ENCODE data around the gene FAM222B.
A peak's percentile ranks its signal among the peaks of the same experiment; 100 is the strongest.
"Not testable (repeated sequence)": the region's sequence is repeated elsewhere in the genome, so short reads cannot be mapped to it uniquely, and the experiment has no call there.

The FAM222B gene, protein sequence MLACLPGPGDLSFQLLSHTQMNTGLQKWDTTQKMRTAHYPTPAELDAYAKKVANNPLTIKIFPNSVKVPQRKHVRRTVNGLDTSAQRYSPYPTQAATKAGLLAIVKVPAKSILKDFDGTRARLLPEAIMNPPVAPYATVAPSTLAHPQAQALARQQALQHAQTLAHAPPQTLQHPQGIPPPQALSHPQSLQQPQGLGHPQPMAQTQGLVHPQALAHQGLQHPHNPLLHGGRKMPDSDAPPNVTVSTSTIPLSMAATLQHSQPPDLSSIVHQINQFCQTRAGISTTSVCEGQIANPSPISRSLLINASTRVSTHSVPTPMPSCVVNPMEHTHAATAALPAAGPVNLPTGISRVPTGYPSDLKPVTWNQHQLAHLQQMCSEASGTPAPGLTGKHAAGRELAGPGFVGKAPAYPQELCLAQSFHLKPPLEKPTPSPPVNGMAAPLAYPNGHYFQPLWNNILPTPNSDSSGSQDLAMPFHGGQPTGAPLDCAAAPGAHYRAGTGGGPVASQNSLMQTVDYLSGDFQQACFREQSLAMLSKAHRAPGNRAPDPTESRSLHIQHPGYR

DNA sequence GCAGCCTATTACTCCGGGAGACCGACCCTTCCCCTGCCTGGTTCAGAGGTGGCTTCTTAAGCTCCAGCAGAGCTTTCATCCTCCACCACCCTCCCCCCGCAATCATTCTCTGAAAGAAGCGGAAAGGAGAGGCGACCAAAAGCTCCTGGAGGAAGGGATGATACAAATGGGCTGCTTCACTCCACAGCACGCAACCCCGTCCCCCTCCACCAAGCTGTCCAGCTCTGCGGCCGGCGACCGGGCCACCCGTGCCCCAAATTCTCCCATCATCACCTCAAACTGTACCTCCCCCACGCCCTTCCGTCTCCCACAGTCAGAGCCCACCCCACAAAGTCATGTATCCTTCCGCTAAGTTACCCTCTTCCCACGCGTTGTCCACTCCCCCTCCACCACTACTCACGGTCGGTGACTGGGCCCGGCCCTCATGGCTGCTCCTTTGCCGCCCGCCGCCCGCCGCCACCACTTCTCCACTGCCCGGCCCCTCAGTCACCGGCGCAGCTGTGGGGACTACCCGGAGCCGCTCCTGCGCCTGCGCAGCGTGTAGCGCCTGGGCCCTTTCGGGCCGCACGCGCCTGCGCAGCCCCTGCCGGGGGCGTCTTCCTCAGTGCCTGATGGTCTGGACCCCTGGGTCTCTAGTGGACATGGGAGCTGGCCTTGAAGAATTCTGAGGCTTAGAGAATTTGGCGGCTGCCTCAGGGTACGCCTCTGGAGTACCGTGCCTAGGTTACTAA lies at the start of gene FAM222B:
TSS of gene FAM222B (minus strand) at position 509 of the 731 bp plus-strand sequence. CDS start 76,123 bp downstream, outside the sequence.
- peak; percentile 94 for DNase-seq (ENCODE audit: low read depth, low spot score)

DNA sequence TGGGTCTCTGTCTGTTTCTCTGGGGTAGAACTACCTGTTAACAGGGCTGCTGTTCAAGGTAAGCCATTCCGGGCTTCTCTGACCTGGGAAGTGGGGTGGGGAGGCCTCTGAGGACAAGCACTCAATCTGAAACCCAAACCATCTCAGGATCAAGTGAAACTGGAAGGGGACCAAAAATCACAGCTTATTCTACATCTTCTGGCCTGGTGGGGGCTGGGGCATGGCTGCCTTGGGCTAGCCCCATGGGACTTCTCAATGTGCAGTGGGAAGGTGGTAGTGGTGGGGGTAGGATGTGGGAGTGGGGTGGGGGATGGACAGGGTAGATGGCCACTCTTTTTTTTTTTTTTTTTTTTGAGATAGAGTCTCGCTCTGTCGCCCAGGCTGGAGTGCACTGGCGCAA lies 49.4 kb upstream of the FAM222B start:
- DNase-seq (ENCODE audit: low read depth, low spot score), result no peak

DNA sequence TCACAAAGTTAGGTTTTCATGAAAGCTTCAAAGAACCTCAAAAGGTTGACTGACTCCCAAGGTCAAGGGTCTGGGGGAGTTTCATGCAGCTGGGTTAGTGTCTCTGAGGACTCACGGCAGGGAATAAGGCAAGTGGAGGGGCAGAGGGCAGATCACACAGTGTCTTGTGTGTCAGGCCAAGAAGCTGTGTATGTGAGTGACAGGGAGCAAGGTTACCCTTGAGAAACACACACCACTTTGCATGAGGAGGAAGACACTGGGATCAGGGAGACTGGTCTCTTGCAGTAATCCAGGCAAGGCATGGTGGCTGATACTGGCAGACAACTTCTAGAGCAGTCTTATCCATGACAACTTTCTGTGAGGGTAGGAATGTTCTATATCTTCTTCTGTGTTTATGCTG lies 48.6 kb upstream of the FAM222B start:
- DNase-seq (ENCODE audit: low read depth, low spot score), result no peak

GRCh38 chr17:28889996-28890395 lies 47.4 kb upstream of the FAM222B start:
- no peak for DNase-seq (ENCODE audit: low read depth, low spot score)

DNA sequence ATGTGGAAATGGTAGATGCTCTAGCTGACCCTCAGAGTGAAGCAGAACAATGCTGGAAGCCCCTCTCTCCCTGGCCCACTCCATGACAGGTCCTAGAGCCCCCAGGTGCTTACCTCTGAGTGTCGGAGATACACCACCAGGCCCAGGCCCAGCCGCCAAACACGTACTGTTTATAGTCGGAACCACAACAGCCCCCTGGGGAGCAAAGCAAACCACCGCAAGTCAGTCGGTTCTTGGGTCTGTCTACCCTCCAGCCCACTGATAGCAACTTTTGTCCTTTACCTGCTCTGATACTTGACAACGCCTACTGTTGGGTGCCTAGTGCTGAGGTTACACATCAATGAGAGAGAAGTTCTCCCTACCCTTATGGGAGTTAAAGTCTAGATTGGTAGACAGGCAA lies 46.2 kb upstream of the FAM222B start:
- DNase-seq (ENCODE audit: low read depth, low spot score), result no peak

GRCh38 chr17:28887871-28888471 lies 45.4 kb upstream of the FAM222B start:
- DNase-seq (ENCODE audit: low read depth, low spot score), result no peak

DNA sequence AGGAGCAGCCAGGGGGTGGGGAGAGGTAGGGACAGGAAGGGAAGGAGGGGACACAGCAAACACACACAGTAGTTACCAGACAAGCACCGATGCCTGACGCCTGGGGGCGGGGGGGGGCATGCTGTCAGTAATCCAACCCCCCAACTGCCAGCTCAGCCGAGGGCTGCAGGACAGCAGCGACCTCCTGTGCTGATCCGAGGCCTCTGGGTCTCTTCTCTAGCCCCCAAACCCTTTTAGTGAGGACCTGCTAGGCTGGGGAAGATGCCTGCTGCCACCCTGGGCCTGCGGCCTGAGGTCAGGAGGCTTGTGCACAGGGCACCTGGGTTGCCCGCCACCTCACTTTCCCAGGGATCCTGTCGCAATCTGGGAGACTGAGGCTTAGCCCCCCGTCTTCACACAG lies 43.4 kb upstream of the FAM222B start:
- no peak for DNase-seq (ENCODE audit: low read depth, low spot score)

- DNase-seq (ENCODE audit: low read depth, low spot score), result no peak
These were observed 42.8 kb upstream of the FAM222B start for GRCh38 chr17:28885363-28885762.

GRCh38 chr17:28883967-28884702 lies 41.5 kb upstream of the FAM222B start:
- DNase-seq (ENCODE audit: low read depth, low spot score), result no peak

GRCh38 chr17:28882154-28882895 lies 39.7 kb upstream of the FAM222B start:
- no peak for DNase-seq (ENCODE audit: low read depth, low spot score)

- DNase-seq (ENCODE audit: low read depth, low spot score), result no peak
These were observed 39.0 kb upstream of the FAM222B start for GRCh38 chr17:28881533-28882056.

DNA sequence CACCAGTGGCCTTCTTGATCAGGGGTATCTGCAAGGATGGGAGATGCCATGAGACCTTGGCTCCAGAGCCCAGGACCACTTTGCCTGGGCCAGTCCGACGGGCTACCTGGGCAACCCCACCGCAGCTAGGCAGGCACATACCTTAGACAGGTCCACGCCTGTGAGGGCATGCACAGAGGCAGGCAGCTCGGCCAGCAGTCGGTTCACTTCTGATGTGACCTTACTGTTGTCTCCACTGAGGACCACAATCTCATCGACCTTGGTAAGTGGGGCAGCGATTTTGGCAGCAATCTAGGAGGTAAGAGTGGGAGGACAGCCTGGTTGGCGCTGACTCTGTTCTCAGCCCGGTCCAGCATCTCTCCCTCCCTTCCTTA lies 38.0 kb upstream of the FAM222B start:
- DNase-seq (ENCODE audit: low read depth, low spot score), result no peak

DNA sequence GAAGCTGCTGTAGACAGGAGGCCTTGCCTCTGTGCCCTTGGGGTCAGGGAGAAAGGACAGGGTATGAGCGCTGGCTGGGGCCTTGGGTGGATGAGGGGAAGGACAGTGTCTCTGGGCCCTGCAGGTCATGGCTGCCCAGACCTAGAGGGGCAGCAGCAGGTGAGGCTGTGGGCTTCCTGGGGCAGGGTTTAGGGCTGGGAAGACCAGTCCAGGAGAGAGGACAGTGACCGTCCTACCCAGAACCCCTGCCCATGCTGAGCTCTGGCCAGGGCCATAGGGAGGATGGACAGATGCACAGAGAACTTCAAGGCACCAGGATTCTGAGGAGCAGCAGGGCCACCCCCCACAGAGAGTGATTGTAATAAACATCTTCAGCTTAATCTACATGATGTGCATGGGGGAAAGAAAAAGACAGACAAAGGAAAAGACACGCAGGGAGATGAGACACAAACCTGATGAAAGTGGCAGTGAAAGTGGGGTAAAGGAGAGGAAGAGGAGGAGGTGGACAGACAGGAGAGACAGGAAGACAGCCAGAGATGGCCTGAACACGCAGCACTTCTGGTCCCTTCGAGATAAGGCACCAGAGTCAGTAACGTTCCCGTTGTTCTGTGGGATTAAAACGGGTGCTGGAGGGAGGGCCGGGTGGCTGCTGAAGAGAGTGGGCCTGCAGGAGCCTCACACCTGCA lies 37.4 kb upstream of the FAM222B start:
- DNase-seq (ENCODE audit: low read depth, low spot score), result no peak

DNA sequence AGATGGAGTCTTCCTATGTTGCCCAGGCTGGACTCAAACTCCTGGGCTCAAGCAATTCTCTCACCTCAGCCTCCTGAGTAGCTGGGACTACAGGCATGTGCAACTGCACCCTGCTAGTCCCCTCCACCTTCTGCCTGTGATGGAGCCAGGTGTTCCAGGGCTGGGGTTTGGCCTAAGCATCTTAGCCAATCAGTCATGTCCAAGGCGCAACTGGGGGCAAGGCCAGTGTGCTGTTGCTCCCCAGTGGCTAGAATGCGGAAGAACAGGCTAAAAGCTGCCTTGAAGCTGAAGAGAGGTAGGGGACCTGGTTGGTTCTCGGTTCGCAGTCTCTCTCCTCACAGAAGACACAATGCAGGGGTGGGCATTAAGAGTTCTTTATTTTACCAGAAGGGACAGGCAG lies 36.4 kb upstream of the FAM222B start:
- peak; percentile 76 for DNase-seq (ENCODE audit: low read depth, low spot score)

GRCh38 chr17:28878158-28878910 lies 35.7 kb upstream of the FAM222B start:
- no peak for DNase-seq (ENCODE audit: low read depth, low spot score)

DNA sequence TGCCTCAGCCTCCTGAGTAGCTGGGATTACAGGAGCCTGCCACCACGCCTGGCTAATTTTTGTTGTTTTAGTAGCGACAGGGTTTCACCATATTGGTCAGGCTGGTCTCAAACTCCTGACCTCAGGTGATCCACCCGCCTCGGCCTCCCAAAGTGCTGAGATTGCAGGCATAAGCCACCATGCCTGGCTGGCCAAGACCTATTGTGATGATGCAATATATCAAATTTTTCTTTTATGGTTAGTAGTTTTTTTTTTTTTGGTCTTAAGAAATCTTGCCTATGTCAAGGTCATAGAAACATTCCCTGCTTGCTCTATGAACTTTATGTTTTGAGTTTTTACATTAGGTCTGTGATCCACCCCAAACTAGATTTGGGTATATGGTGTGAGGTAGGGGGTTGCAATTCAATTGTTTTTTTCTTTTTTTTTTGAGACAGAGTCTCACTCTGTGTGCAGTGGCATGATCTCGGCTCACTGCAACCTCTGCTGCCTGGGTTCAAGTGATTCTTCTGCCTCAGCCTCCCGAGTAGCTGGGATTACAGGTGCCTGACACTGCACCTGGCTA lies 34.6 kb upstream of the FAM222B start:
- not testable (repeated sequence) for DNase-seq (ENCODE audit: low read depth, low spot score)

- no peak for DNase-seq (ENCODE audit: low read depth, low spot score)
These were observed 33.4 kb upstream of the FAM222B start for GRCh38 chr17:28875848-28876550.

- no peak for DNase-seq (ENCODE audit: low read depth, low spot score)
These were observed 32.2 kb upstream of the FAM222B start for GRCh38 chr17:28874750-28875149.
